Endothelial cell of umbilical vein (primary cell): ENCODE data around the gene ZBBX.

Source experiments
- CTCF ChIP-seq, 2 donors: IDR thresholded peaks; 1 replicate in 1 of 2; 2 replicates in 1 of 2; pipeline ENCODE4 v1.5.1; 2011; ENCODE audit warnings: low read length in 2 of 2, mild to moderate bottlenecking in 2 of 2, moderate library complexity in 2 of 2, control low read depth in 1 of 2, inconsistent platforms in 1 of 2, low read depth in 1 of 2; ENCODE audit not compliant: insufficient read depth in 1 of 2; ENCODE audit errors: extremely low read depth in 1 of 2
- GATA2 ChIP-seq: IDR thresholded peaks from 2 replicates; pipeline ENCODE4 v1.7.0; 2011; ENCODE audit warnings: low read depth, mild to moderate bottlenecking, moderate library complexity, mixed read lengths, low read length; ENCODE audit not compliant: insufficient read length, insufficient read depth
- POLR2A ChIP-seq: IDR thresholded peaks from 2 replicates; pipeline ENCODE4 v1.6.1; 2012; ENCODE audit warnings: low read depth, mild to moderate bottlenecking, control low read depth, low read length
- POLR2AphosphoS5 ChIP-seq: IDR thresholded peaks from 2 replicates; pipeline ENCODE4 v1.6.1; 2012; ENCODE audit warnings: low read depth, mild to moderate bottlenecking, control low read depth, low read length, moderate library complexity; ENCODE audit not compliant: insufficient read depth

- no peak for TF ChIP-seq CTCF (IDR thresholded peaks at IDR 0.05; ENCODE audit: extremely low read depth in 1 of 2, insufficient read depth in 1 of 2, low read depth in 1 of 2, low read length in 2 of 2)
- no peak for TF ChIP-seq POLR2AphosphoS5
- TF ChIP-seq POLR2A, result no peak
- TF ChIP-seq GATA2, result no peak
Measured at GRCh38 chr3:167306319-167306718, 73.8 kb downstream of the ZBBX start.
